ENCODE results near the gene TNPO3. TPM values are rescaled to one million over a fixed set of nuclear protein-coding genes. Genes with fewer than 3 reads are reported as not detected.

Gene TNPO3
- total RNA-seq, 2 experiments from 2014 or later = 55.1 to 71.7 TPM

DNA sequence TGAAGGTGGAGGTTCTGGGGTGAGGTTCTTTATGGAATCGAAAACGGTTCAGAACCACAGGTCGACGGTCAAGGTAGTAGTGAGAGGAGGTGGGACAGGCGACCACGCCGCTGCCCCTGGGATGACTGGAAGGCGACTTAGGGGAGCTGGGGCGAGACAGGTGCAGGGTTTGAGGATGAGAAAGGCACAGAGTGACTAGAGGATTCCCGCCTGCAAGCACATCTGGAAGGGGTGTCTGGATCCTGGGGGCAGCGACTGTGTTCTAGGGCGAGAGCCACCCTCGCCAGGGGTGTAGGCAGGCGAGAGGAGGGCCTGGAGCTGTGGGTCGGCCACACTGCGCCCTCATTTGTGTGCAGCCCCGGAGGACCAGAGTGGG lies 117.7 kb downstream of the TNPO3 start:
- BruUV-seq (replicated peaks) = no TSS peak
- Histone ChIP-seq H3K9me3 (ENCODE audit: low read length) (no peaks in the 10 kb centered on the region), H3K4me3 (ENCODE audit: low read depth, low read length, poor library complexity, severe bottlenecking) (no peak overlapping the region), H3K9me2 (ENCODE audit: insufficient read depth, low read length) (no peaks in the 10 kb centered on the region), H2AFZ (ENCODE audit: low read length) (no peak overlapping the region), H4K20me1 (ENCODE audit: insufficient read depth, low read length) (no peaks in the 10 kb centered on the region), H3K79me2 (ENCODE audit: insufficient read depth, low read depth, low read length) (no peaks in the 10 kb centered on the region), H3K4me1 (ENCODE audit: insufficient read depth, low read length, poor library complexity, severe bottlenecking) (peaks cover 61% of the 10 kb centered on the region), H3K36me3 (ENCODE audit: insufficient read depth, low read length) (no peaks in the 10 kb centered on the region), H3K27ac (ENCODE audit: low read depth, low read length, poor library complexity, severe bottlenecking) (no peak overlapping the region), H3K4me2 (ENCODE audit: low read length) (peak overlapping the region; percentile 67; the same call in 1 of the 2 replicates)
- intact Hi-C loops (cut with micrococcal nuclease; ENCODE audit: unreplicated experiment) = no loop called here
- POLR2A ChIA-PET = no interaction called here
- CTCF ChIA-PET (ENCODE audit: unreplicated experiment) = interaction anchor here (1.6 kb wide), 1 partner anchor 14 kb away, joined by 3 read pairs; no protein-coding TSS in a partner anchor
- DNase-seq (ENCODE audit: low spot score) = no peak
- no peak for TF ChIP-seq EZH2phosphoT487 (IDR thresholded peaks at IDR 0.05; ENCODE audit: borderline replicate concordance, low read depth, low read length)
- TF ChIP-seq, protein P1, sequence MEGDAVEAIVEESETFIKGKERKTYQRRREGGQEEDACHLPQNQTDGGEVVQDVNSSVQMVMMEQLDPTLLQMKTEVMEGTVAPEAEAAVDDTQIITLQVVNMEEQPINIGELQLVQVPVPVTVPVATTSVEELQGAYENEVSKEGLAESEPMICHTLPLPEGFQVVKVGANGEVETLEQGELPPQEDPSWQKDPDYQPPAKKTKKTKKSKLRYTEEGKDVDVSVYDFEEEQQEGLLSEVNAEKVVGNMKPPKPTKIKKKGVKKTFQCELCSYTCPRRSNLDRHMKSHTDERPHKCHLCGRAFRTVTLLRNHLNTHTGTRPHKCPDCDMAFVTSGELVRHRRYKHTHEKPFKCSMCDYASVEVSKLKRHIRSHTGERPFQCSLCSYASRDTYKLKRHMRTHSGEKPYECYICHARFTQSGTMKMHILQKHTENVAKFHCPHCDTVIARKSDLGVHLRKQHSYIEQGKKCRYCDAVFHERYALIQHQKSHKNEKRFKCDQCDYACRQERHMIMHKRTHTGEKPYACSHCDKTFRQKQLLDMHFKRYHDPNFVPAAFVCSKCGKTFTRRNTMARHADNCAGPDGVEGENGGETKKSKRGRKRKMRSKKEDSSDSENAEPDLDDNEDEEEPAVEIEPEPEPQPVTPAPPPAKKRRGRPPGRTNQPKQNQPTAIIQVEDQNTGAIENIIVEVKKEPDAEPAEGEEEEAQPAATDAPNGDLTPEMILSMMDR (conservative IDR thresholded peaks at IDR 0.05; ENCODE audit: low read length) = no peak

DNA sequence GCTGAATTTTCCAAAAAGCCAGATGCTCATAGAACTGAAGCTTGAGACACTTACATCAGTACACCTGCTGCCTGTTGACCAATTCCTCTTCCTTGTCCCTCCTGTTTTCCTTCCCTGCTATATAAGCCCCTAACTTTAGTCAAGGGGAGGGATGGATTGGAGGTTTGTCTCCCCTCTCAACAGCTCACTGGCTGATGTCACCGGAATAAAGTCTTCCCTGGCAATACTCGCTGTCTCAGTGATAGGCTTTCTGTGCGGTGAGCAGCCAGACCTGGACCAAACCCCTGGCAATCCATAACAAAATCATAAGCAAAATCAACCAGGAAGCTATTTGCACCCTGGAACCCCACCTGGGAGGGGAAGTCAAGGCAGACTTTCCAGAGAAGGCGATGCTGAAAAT lies 118.1 kb downstream of the TNPO3 start:
- Histone ChIP-seq H4K20me1 (ENCODE audit: insufficient read depth, low read length) (no peaks in the 10 kb centered on the region), H3K36me3 (ENCODE audit: insufficient read depth, low read length) (no peaks in the 10 kb centered on the region), H3K79me2 (ENCODE audit: insufficient read depth, low read depth, low read length) (no peaks in the 10 kb centered on the region), H3K9me2 (ENCODE audit: insufficient read depth, low read length) (no peaks in the 10 kb centered on the region), H3K4me1 (ENCODE audit: insufficient read depth, low read length, poor library complexity, severe bottlenecking) (peaks cover 61% of the 10 kb centered on the region), H3K4me2 (ENCODE audit: low read length) (no peak overlapping the region), H3K9me3 (ENCODE audit: low read length) (no peaks in the 10 kb centered on the region), H2AFZ (ENCODE audit: low read length) (no peak overlapping the region), H3K27ac (ENCODE audit: low read depth, low read length, poor library complexity, severe bottlenecking) (no peak overlapping the region), H3K4me3 (ENCODE audit: low read depth, low read length, poor library complexity, severe bottlenecking) (no peak overlapping the region)
- ChIA-PET CTCF (ENCODE audit: unreplicated experiment) (interaction anchor here (1.6 kb wide), 1 partner anchor 14 kb away, joined by 3 read pairs; no protein-coding TSS in a partner anchor), POLR2A (no interaction called here)
- intact Hi-C loops (cut with micrococcal nuclease; ENCODE audit: unreplicated experiment) = no loop called here
- TF ChIP-seq EZH2phosphoT487 (IDR thresholded peaks at IDR 0.05; ENCODE audit: borderline replicate concordance, low read depth, low read length) = no peak
- TF ChIP-seq, protein P1 (conservative IDR thresholded peaks at IDR 0.05; ENCODE audit: low read length) = no peak
- no TSS peak for BruUV-seq (replicated peaks)
- DNase-seq (ENCODE audit: low spot score) = no peak

DNA sequence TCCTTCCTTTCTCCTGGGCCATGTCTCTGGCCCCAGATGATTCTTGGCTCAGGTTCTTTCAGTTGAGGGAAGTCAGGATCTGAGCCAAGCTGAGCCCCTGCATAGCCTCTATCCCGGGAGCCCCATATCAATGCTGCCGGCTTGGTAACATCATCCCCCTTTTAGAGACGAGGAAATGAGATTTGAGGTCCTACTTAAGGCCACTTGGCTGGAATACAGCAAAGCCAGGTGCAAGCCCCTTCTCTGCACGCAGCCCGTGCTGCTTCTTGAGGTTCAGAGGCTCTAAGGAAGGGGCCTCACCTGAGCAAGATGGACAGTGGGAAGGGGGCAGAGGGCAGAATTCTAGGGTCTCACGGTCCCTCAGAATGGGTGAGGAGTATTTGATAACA lies 119.6 kb downstream of the TNPO3 start:
- no peak overlapping the region for H3K4me3 ChIP-seq (ENCODE audit: low read depth, low read length, poor library complexity, severe bottlenecking)
- BruUV-seq (replicated peaks) = no TSS peak
- H3K4me2 ChIP-seq (ENCODE audit: low read length) = peak overlapping the region; percentile 36

More for the DNA sequence above, 119.6 kb downstream of the TNPO3 start:
- Histone ChIP-seq H3K36me3 (ENCODE audit: insufficient read depth, low read length) (no peaks in the 10 kb centered on the region), H3K9me2 (ENCODE audit: insufficient read depth, low read length) (no peaks in the 10 kb centered on the region), H2AFZ (ENCODE audit: low read length) (peak overlapping the region; percentile 27; the same call in 1 of the 2 replicates), H3K9me3 (ENCODE audit: low read length) (no peaks in the 10 kb centered on the region), H3K4me1 (ENCODE audit: insufficient read depth, low read length, poor library complexity, severe bottlenecking) (peaks cover 47% of the 10 kb centered on the region), H3K27ac (ENCODE audit: low read depth, low read length, poor library complexity, severe bottlenecking) (no peak overlapping the region), H3K79me2 (ENCODE audit: insufficient read depth, low read depth, low read length) (no peaks in the 10 kb centered on the region), H4K20me1 (ENCODE audit: insufficient read depth, low read length) (no peaks in the 10 kb centered on the region)
- TF ChIP-seq EZH2phosphoT487 (IDR thresholded peaks at IDR 0.05; ENCODE audit: borderline replicate concordance, low read depth, low read length) = no peak
- TF ChIP-seq, protein P1 (conservative IDR thresholded peaks at IDR 0.05; ENCODE audit: low read length) = no peak
- no peak for DNase-seq (ENCODE audit: low spot score)
- ChIA-PET POLR2A (interaction anchor here (0.7 kb wide), 1 partner anchor 13 kb away, joined by 6 read pairs; no protein-coding TSS in a partner anchor), CTCF (ENCODE audit: unreplicated experiment) (interaction anchor here (0.6 kb wide), 1 partner anchor 225 kb away, joined by 6 read pairs; no protein-coding TSS in a partner anchor)
- intact Hi-C loops (cut with micrococcal nuclease; ENCODE audit: unreplicated experiment) = no loop called here
